IMR-90 (cell line): ENCODE measurements around the gene NSD2.

ENCODE experiments used
- CEBPB ChIP-seq: IDR thresholded peaks from 2 replicates; pipeline ENCODE4 v1.6.1; 2012; ENCODE audit warnings: low read depth, low read length, improper control_type of control experiment
- CHD1 ChIP-seq: IDR thresholded peaks from 2 replicates; pipeline ENCODE4 v1.6.1; 2012; ENCODE audit warnings: low read depth, low read length, improper control_type of control experiment
- CTCF ChIP-seq: conservative IDR thresholded peaks from 2 replicates; pipeline ENCODE4 v1.5.1; 2012; ENCODE audit warnings: mild to moderate bottlenecking, low read depth, low read length, improper control_type of control experiment
- MAZ ChIP-seq: IDR thresholded peaks from 2 replicates; pipeline ENCODE4 v1.6.1; 2012; ENCODE audit warnings: low read depth, mild to moderate bottlenecking, low read length, improper control_type of control experiment, moderate library complexity, borderline replicate concordance
- MXI1 ChIP-seq: IDR thresholded peaks from 2 replicates; pipeline ENCODE4 v1.6.1; 2012; ENCODE audit warnings: low read depth, mild to moderate bottlenecking, low read length, moderate library complexity, borderline replicate concordance
- POLR2A ChIP-seq: IDR thresholded peaks from 2 replicates; pipeline ENCODE4 v1.6.1; 2012; ENCODE audit warnings: mild to moderate bottlenecking, low read depth, low read length
- RFX5 ChIP-seq: IDR thresholded peaks from 2 replicates; pipeline ENCODE4 v1.8.0; 2012; ENCODE audit warnings: low read depth, mild to moderate bottlenecking, low read length, moderate library complexity
- SMC3 ChIP-seq: fragments of 150-350 bp; IDR thresholded peaks from 2 replicates; pipeline ENCODE4 v1.6.1; 2016; ENCODE audit warnings: low read depth, mild to moderate bottlenecking, antibody characterized with exemption, low read length, moderate library complexity

DNA sequence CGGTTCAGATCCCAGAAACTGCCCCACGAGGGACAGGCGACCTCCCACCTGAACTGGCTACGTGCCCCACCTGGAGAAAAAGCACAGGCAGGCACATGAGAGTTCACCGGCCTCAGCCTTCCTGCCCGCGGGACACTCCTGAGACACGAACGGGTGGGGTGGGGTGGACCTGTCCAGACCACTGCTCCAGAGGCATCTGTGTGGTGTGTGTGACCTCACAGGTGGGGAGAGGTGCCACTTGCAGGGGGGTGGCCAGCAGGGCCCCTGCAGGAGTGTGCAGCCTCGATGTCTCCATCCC is 119.1 kb downstream of the NSD2 start:
- TF ChIP-seq POLR2A (no peak), CTCF (no peak), SMC3 (no peak), MAZ (no peak), MXI1 (no peak), CHD1 (no peak), RFX5 (no peak), CEBPB (no peak)
